Measurements from ENCODE around the gene DNAJA4. TPM values are rescaled to one million over a fixed set of nuclear protein-coding genes. Genes with fewer than 3 reads are reported as not detected.
A peak's percentile ranks its signal among the peaks of the same experiment; 100 is the strongest.

Gene DNAJA4
- total RNA-seq, 2 donors from 2014 or later = 32.1 to 43.7 TPM

DNA sequence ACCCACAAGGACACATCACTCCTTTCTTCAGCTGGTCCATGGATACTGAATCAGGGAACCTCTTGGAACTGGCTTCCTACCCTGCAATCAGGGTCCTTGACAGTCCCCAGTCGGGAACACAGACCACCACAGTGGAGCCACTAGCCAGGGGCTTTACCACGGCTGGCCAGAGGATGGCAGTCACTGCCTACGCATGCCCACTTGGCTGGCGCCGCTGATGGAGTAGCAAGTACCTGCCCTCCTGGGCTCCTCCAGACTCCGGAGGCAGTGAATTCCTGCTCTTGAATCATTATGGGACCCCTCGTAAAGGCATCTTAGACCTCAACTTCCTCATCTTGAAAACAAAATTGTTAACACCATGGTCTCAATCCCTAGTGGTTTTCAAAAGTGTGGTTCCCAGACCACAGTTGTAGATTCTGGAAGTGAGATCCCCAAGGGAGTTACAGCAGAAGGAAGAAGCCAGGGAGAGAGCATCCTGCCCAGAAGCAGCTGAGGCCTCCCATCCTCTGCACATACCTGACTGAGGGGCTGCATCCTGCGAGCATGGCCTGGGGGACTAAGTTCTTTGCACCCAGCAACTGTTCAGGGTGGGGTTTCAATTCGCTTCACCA lies 44.2 kb downstream of the DNAJA4 start:
- Histone ChIP-seq H3K27me3 (replicated peaks; ENCODE audit: insufficient read depth) (no peaks in the 10 kb centered on the region), H3K36me3 (no peaks in the 10 kb centered on the region), H3K9me3 (no peaks in the 10 kb centered on the region), H3K4me1 (replicated peaks) (no peaks in the 10 kb centered on the region), H3K27ac (no peak overlapping the region), H3K4me3 (no peak overlapping the region)
- TF ChIP-seq, protein P1, sequence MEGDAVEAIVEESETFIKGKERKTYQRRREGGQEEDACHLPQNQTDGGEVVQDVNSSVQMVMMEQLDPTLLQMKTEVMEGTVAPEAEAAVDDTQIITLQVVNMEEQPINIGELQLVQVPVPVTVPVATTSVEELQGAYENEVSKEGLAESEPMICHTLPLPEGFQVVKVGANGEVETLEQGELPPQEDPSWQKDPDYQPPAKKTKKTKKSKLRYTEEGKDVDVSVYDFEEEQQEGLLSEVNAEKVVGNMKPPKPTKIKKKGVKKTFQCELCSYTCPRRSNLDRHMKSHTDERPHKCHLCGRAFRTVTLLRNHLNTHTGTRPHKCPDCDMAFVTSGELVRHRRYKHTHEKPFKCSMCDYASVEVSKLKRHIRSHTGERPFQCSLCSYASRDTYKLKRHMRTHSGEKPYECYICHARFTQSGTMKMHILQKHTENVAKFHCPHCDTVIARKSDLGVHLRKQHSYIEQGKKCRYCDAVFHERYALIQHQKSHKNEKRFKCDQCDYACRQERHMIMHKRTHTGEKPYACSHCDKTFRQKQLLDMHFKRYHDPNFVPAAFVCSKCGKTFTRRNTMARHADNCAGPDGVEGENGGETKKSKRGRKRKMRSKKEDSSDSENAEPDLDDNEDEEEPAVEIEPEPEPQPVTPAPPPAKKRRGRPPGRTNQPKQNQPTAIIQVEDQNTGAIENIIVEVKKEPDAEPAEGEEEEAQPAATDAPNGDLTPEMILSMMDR (IDR thresholded peaks at IDR 0.05) = peak; percentile 44 to 87 (median 76)
- TF ChIP-seq POLR2A (IDR thresholded peaks at IDR 0.05) (no peak), POLR2AphosphoS5 (IDR thresholded peaks at IDR 0.05) (no peak)
- 19% methylated on average over 9 of the region's 9 CpGs for WGBS
- intact Hi-C loops (cut with DNase I) = loop anchor here (5.0 to 10.0 kb wide), 2 partner anchors 114 to 176 kb away; no protein-coding TSS in a partner anchor
- DNase-seq (ENCODE audit: low spot score) = peak; percentile 71

DNA sequence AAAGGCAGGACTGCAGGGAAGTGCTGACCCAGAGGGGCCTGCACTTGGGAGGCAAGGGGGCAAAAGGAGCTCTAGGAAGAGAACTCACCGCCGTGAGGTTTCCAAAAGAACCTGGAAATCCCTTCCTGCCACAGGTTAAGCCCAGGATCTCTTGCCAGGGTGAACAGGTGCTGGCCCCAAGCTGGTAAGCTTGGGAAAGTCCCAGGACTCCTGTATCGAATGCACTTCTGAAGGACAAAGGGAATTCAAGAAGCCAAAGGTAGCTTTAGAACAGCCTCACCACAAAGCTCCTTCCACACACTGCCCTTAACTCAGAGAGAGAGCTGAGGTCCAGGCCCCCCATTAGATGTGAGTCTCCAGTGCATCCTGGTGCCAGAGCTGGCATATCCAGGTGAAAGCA lies 46.9 kb downstream of the DNAJA4 start:
- TF ChIP-seq, protein P1 (IDR thresholded peaks at IDR 0.05) = no peak
- TF ChIP-seq POLR2AphosphoS5 (IDR thresholded peaks at IDR 0.05) = no peak
- TF ChIP-seq POLR2A (IDR thresholded peaks at IDR 0.05) = no peak
- Histone ChIP-seq H3K27ac (no peak overlapping the region), H3K9me3 (no peaks in the 10 kb centered on the region), H3K4me3 (no peak overlapping the region), H3K27me3 (replicated peaks; ENCODE audit: insufficient read depth) (no peaks in the 10 kb centered on the region), H3K36me3 (no peaks in the 10 kb centered on the region), H3K4me1 (replicated peaks) (no peaks in the 10 kb centered on the region)
- intact Hi-C loops (cut with DNase I) = no loop called here
- 65% methylated on average over 3 of the region's 3 CpGs for WGBS
- no peak for DNase-seq (ENCODE audit: low spot score)

DNA sequence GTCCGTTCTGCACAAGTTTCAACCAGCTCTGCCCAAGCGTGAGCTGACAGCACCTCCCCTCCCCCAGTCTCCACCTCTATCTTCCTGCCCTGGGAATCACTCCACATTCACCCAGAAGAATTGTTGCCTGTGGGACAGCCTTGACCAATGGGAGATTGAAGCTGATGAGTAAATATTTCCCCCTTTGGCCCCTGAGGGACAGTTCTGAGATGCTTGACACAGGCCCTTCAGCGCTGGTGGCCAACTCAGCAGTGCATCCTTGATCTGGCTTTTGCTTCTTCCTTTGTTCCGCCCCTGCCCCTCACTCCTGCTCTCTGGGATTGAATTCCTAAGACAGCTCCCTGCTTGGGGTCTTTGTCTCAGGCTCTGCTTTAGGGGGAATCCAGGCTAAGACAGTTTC lies 48.2 kb downstream of the DNAJA4 start:
- no peaks in the 10 kb centered on the region for H3K4me1 ChIP-seq (replicated peaks)
- intact Hi-C loops (cut with DNase I) = no loop called here
- no peak overlapping the region for H3K4me3 ChIP-seq

DNA sequence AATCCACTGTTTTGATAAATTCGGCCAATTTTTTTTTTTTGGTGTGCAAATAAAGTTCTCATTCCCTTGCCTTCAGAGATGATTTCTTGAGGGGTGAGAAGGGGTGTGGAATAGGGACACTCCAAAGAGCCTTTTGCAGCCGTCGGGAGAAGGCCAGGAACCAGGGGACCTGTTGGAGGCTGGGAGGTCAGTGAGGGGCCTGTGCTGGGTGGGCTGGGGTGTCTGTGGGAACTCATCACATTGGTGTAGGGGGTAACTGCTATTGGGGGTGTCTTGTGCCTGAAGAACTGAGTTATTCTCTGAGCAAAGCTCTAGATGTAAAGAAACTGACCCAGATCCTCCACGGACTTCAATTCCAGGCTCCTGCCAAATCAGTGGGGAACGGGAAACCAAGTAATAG lies 48.6 kb downstream of the DNAJA4 start:
- no peak overlapping the region for H3K4me3 ChIP-seq
- DNase-seq (ENCODE audit: low spot score) = no peak
- no peaks in the 10 kb centered on the region for H3K27me3 ChIP-seq (replicated peaks; ENCODE audit: insufficient read depth)
- H3K4me1 ChIP-seq (replicated peaks) = no peaks in the 10 kb centered on the region
- no peak overlapping the region for H3K27ac ChIP-seq
- 91% methylated on average over 5 of the region's 5 CpGs for WGBS
- H3K9me3 ChIP-seq = no peaks in the 10 kb centered on the region
- no peaks in the 10 kb centered on the region for H3K36me3 ChIP-seq
- TF ChIP-seq POLR2AphosphoS5 (IDR thresholded peaks at IDR 0.05) (no peak), POLR2A (IDR thresholded peaks at IDR 0.05) (no peak)
- TF ChIP-seq, protein P1 (IDR thresholded peaks at IDR 0.05) = no peak
- intact Hi-C loops (cut with DNase I) = no loop called here

More for the DNA sequence above, 48.2 kb downstream of the DNAJA4 start:
- Histone ChIP-seq H3K36me3 (no peaks in the 10 kb centered on the region), H3K9me3 (no peaks in the 10 kb centered on the region), H3K27me3 (replicated peaks; ENCODE audit: insufficient read depth) (no peaks in the 10 kb centered on the region), H3K27ac (no peak overlapping the region)
- DNase-seq (ENCODE audit: low spot score) = no peak
- no peak for TF ChIP-seq POLR2AphosphoS5 (IDR thresholded peaks at IDR 0.05)
- no peak for TF ChIP-seq POLR2A (IDR thresholded peaks at IDR 0.05)
- TF ChIP-seq, protein P1 (IDR thresholded peaks at IDR 0.05) = no peak
- 81% methylated on average over 4 of the region's 4 CpGs for WGBS

DNA sequence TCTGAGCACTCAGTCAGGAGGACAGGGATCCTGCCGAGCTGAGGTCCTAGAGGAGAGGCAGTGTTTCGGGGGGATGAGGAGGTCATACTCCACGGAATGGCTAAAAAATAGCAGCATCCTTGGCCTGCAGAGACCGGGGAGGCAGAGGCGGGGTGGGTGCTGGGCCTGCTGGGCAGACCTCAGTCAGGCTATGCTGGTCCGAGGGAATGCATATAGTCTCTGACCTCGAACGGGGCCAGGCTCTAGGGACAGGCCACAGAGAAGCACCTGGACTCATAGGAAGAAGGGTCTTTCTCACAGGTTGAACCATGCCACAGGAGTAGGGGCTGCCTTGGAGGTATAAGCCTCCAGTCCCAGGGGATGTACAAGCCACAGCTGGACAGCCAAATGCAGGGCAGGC lies 49.0 kb downstream of the DNAJA4 start:
- intact Hi-C loops (cut with DNase I) = no loop called here
- no peak overlapping the region for H3K27ac ChIP-seq
- no peaks in the 10 kb centered on the region for H3K4me1 ChIP-seq (replicated peaks)
- H3K36me3 ChIP-seq = no peaks in the 10 kb centered on the region
- WGBS = 82% methylated on average over 8 of the region's 8 CpGs
- no peak for DNase-seq (ENCODE audit: low spot score)
- TF ChIP-seq POLR2A (IDR thresholded peaks at IDR 0.05) = no peak
- TF ChIP-seq POLR2AphosphoS5 (IDR thresholded peaks at IDR 0.05) = no peak
- TF ChIP-seq, protein P1 (IDR thresholded peaks at IDR 0.05) = no peak
- H3K4me3 ChIP-seq = no peak overlapping the region
- no peaks in the 10 kb centered on the region for H3K27me3 ChIP-seq (replicated peaks; ENCODE audit: insufficient read depth)
- H3K9me3 ChIP-seq = no peaks in the 10 kb centered on the region
